IMR-90 (cell line): ENCODE measurements around the gene TNS3. TPM values are rescaled to one million over a fixed set of nuclear protein-coding genes. Genes with fewer than 3 reads are reported as not detected.

Experiments
- ATAC-seq: fragments of 200-7000 bp; cut with Tn5 transposase; 2 replicates; pipeline ENCODE4 v1.9.1; 2020; ENCODE audit warnings: low read depth, mild to moderate bottlenecking, moderate library complexity
- BruUV-seq: library from RNA; stranded (reverse); fragments of 400-500 nt; replicated peaks from 2 replicates; lab custom pipeline; 2021; lab: Mats Ljungman, UMichigan
- CTCF ChIA-PET: fragments of 300-600 bp; formaldehyde crosslinking; extraction: SDS; loops from one replicate; lab custom pipeline; 2021; ENCODE audit warnings: antibody characterized with exemption; lab: Yijun Ruan, JAX
- POLR2A ChIA-PET: fragments of 300-600 bp; sonication (Branson Sonifier 250); formaldehyde crosslinking; loops from one replicate; lab custom pipeline; 2022; ENCODE audit warnings: antibody characterized with exemption; ENCODE audit not compliant: unreplicated experiment; lab: Charles Lee
- DNase-seq: peaks from one replicate; pipeline ENCODE4 v3.0.0; 2013
- H2AFZ ChIP-seq: replicated peaks from 2 replicates; pipeline ENCODE3; 2013; ENCODE audit warnings: low read length, mild to moderate bottlenecking; ENCODE audit not compliant: poor library complexity
- H2AK5ac ChIP-seq: 2 replicates; pipeline ENCODE4 v1.6.1; 2013; ENCODE audit warnings: low read depth, low read length, inconsistent platforms
- H2AK9ac ChIP-seq: replicated peaks from 2 replicates; pipeline ENCODE3; 2013; ENCODE audit warnings: mild to moderate bottlenecking, low read depth, low read length, moderate library complexity; ENCODE audit not compliant: poor library complexity
- H2BK120ac ChIP-seq: 2 replicates; pipeline ENCODE4 v1.6.1; 2013; ENCODE audit warnings: low read depth, low read length, inconsistent platforms
- H2BK15ac ChIP-seq: 3 replicates; pipeline ENCODE4 v1.6.1; 2013; ENCODE audit warnings: low read depth, low read length, inconsistent platforms
- H2BK20ac ChIP-seq: 2 replicates; pipeline ENCODE4 v1.6.1; 2013; ENCODE audit warnings: low read depth, mild to moderate bottlenecking, inconsistent platforms, low read length, moderate library complexity
- H2BK5ac ChIP-seq: 2 replicates; pipeline ENCODE4 v1.6.1; 2013; ENCODE audit warnings: mild to moderate bottlenecking, low read depth, low read length, inconsistent platforms; ENCODE audit not compliant: poor library complexity, severe bottlenecking
- H3K14ac ChIP-seq: replicated peaks from 2 replicates; pipeline ENCODE4 v1.6.1; 2013; ENCODE audit warnings: low read depth, low read length, inconsistent platforms
- H3K18ac ChIP-seq: 2 replicates; pipeline ENCODE4 v1.6.1; 2013; ENCODE audit warnings: low read depth, low read length, control low read depth
- H3K23ac ChIP-seq: 2 replicates; pipeline ENCODE4 v1.6.1; 2013; ENCODE audit warnings: low read depth, low read length, inconsistent platforms
- H3K27ac ChIP-seq: 2 replicates; pipeline ENCODE4 v1.5.1; 2013; ENCODE audit warnings: mild to moderate bottlenecking, control low read depth, low read length; ENCODE audit not compliant: insufficient read depth
- H3K27me3 ChIP-seq: 2 replicates; pipeline ENCODE4 v1.6.1; 2013; ENCODE audit warnings: low read length; ENCODE audit not compliant: control insufficient read depth, insufficient read depth
- H3K36me3 ChIP-seq: 2 replicates; pipeline ENCODE4 v1.6.1; 2013; ENCODE audit warnings: low read length, mixed read lengths; ENCODE audit not compliant: control insufficient read depth, insufficient read depth
- H3K4ac ChIP-seq: 2 replicates; pipeline ENCODE4 v1.6.1; 2013; ENCODE audit warnings: low read depth, low read length, inconsistent platforms
- H3K4me1 ChIP-seq: 2 replicates; pipeline ENCODE4 v1.6.1; 2013; ENCODE audit warnings: low read length, mixed read lengths; ENCODE audit not compliant: control insufficient read depth, insufficient read depth
- H3K4me2 ChIP-seq: 2 replicates; pipeline ENCODE4 v1.6.1; 2013; ENCODE audit warnings: low read depth, mild to moderate bottlenecking, control low read depth, low read length, moderate library complexity
- H3K4me3 ChIP-seq: 2 replicates; pipeline ENCODE4 v1.5.1; 2013; ENCODE audit warnings: low read depth, mild to moderate bottlenecking, control low read depth, low read length, moderate library complexity; ENCODE audit not compliant: insufficient read depth
- H3K56ac ChIP-seq: 2 replicates; pipeline ENCODE4 v1.6.1; 2013; ENCODE audit warnings: low read length, inconsistent platforms; ENCODE audit not compliant: insufficient read depth; ENCODE audit errors: extremely low read depth
- H3K79me1 ChIP-seq, 2 experiments: 2 replicates each; pipeline ENCODE4 v1.6.1; 2013; ENCODE audit warnings: low read length in 2 of 2, inconsistent platforms in 1 of 2, low read depth in 1 of 2
- H3K9ac ChIP-seq: 2 replicates; pipeline ENCODE4 v1.6.1; 2013; ENCODE audit warnings: low read depth, low read length, control low read depth
- H3K9me1 ChIP-seq: 2 replicates; pipeline ENCODE4 v1.6.1; 2013; ENCODE audit warnings: low read length, inconsistent platforms; ENCODE audit not compliant: insufficient read depth
- H3K9me3 ChIP-seq: 2 replicates; pipeline ENCODE4 v1.6.1; 2013; ENCODE audit warnings: low read length; ENCODE audit not compliant: control insufficient read depth, insufficient read depth
- H4K20me1 ChIP-seq: 2 replicates; pipeline ENCODE4 v1.6.1; 2013; ENCODE audit warnings: low read length, inconsistent platforms; ENCODE audit not compliant: insufficient read depth
- H4K5ac ChIP-seq: 2 replicates; pipeline ENCODE4 v1.6.1; 2013; ENCODE audit warnings: mild to moderate bottlenecking, low read depth, low read length, control low read depth
- H4K8ac ChIP-seq, 2 experiments: 2 replicates each; pipeline ENCODE4 v1.6.1; 2013; ENCODE audit warnings: low read depth in 2 of 2, low read length in 2 of 2, control low read depth in 1 of 2, inconsistent platforms in 1 of 2
- H4K91ac ChIP-seq: 2 replicates; pipeline ENCODE4 v1.6.1; 2013; ENCODE audit warnings: low read depth, low read length, inconsistent platforms; ENCODE audit not compliant: insufficient read depth
- BHLHE40 ChIP-seq: fragments of 150-350 bp; IDR thresholded peaks from 2 replicates; pipeline ENCODE4 v1.6.1; 2016; ENCODE audit warnings: mild to moderate bottlenecking, low read depth, low read length
- CEBPB ChIP-seq: IDR thresholded peaks from 2 replicates; pipeline ENCODE4 v1.6.1; 2012; ENCODE audit warnings: low read depth, low read length, improper control_type of control experiment
- CHD1 ChIP-seq: IDR thresholded peaks from 2 replicates; pipeline ENCODE4 v1.6.1; 2012; ENCODE audit warnings: low read depth, low read length, improper control_type of control experiment
- ELK1 ChIP-seq: fragments of 150-350 bp; IDR thresholded peaks from 2 replicates; pipeline ENCODE4 v1.6.1; 2016; ENCODE audit warnings: low read depth, mild to moderate bottlenecking, low read length, moderate library complexity, borderline replicate concordance
- MAFK ChIP-seq: IDR thresholded peaks from 2 replicates; pipeline ENCODE4 v1.6.1; 2012; ENCODE audit warnings: low read depth, low read length, improper control_type of control experiment
- MAZ ChIP-seq: IDR thresholded peaks from 2 replicates; pipeline ENCODE4 v1.6.1; 2012; ENCODE audit warnings: low read depth, mild to moderate bottlenecking, low read length, improper control_type of control experiment, moderate library complexity, borderline replicate concordance
- MXI1 ChIP-seq: IDR thresholded peaks from 2 replicates; pipeline ENCODE4 v1.6.1; 2012; ENCODE audit warnings: low read depth, mild to moderate bottlenecking, low read length, moderate library complexity, borderline replicate concordance
- NFE2L2 ChIP-seq: fragments of 150-350 bp; IDR thresholded peaks from 2 replicates; pipeline ENCODE4 v1.6.1; 2016; ENCODE audit warnings: low read depth, mild to moderate bottlenecking, low read length
- RAD21 ChIP-seq: IDR thresholded peaks from 2 replicates; pipeline ENCODE4 v1.6.1; 2012; ENCODE audit warnings: low read length, improper control_type of control experiment
- RCOR1 ChIP-seq: IDR thresholded peaks from 2 replicates; pipeline ENCODE4 v1.6.1; 2012; ENCODE audit warnings: mild to moderate bottlenecking, low read length, improper control_type of control experiment; ENCODE audit not compliant: insufficient replicate concordance
- RFX5 ChIP-seq: IDR thresholded peaks from 2 replicates; pipeline ENCODE4 v1.8.0; 2012; ENCODE audit warnings: low read depth, mild to moderate bottlenecking, low read length, moderate library complexity
- SMC3 ChIP-seq: fragments of 150-350 bp; IDR thresholded peaks from 2 replicates; pipeline ENCODE4 v1.6.1; 2016; ENCODE audit warnings: low read depth, mild to moderate bottlenecking, antibody characterized with exemption, low read length, moderate library complexity
- WGBS, 2 experiments: methylation state at CpG; one replicate each; pipeline versions ENCODE4 v1.1.5 to v1.1.7; 2013; ENCODE audit warnings: missing lambda C conversion rate in 2 of 2; ENCODE audit not compliant: insufficient read length in 1 of 2; ENCODE audit errors: extremely low coverage in 2 of 2; 5-methylcytosine and 5-hydroxymethylcytosine counted together
- dilution Hi-C: fragments of 300-500 bp; cut with HindIII; formaldehyde crosslinking; loops from one replicate; pipeline ENCODE4 v1.14.3; 2018; ENCODE audit warnings: low sequenced_read_pairs; ENCODE audit not compliant: unreplicated experiment
- in situ Hi-C: fragments of 300-500 bp; cut with MboI; formaldehyde crosslinking; loops from 3 replicates; pipeline ENCODE4 v1.14.3; 2019; ENCODE audit warnings: low sequenced_read_pairs, inconsistent platforms, mixed read lengths
- intact Hi-C: fragments of 100-400 bp; cut with micrococcal nuclease; formaldehyde crosslinking; loops from 2 replicates; pipeline ENCODE4 v1.10.0; 2022
- polyA plus RNA-seq, 3 experiments: library from polyadenylated mRNA; depleted of rRNA; stranded (reverse); fragments of >200 nt; gene quantifications; 2 replicates each; pipeline ENCODE4 v1.2.3, GENCODE V29; 2012; ENCODE audit warnings: low replicate concordance in 1 of 3
- total RNA-seq: library from RNA; depleted of rRNA; stranded (reverse); fragments of >200 nt; gene quantifications from 2 replicates; pipeline ENCODE4 v1.2.3, GENCODE V29; 2012
- TF ChIP-seq, protein P1 (sequence below): fragments of 150-350 bp; IDR thresholded peaks from 2 replicates; pipeline ENCODE4 v1.6.1; 2017; ENCODE audit warnings: mild to moderate bottlenecking, antibody characterized with exemption, low read length, low read depth

TNS3 gene
- total and polyA plus RNA-seq, 2 of the 4 experiments (the other 2 are of a cell fraction) = 64.3 to 79.2 TPM

DNA sequence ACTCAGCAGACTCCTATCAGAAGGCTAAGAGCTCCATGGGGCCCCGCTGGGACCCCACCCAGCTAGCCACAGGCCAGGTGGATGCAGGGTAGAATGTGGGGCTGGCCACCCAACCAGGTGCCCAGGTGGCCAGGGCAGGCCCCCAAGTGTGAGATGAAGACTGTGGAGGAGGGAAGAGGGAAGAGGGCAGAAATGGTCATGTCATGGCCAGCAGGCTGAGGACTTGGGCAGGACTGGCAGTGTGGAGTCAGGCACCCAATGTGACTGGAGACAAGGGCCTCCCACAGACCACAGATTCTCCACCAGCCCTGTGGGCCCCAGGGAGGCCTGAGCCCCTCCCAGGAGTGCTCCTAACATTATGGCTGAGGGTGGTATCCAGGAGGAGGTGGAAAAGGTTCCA lies 141.6 kb downstream of the TNS3 start:
- no peak overlapping the region for H3K23ac ChIP-seq
- dilution Hi-C loops (no loop called here), in situ Hi-C loops (no loop called here), intact Hi-C loops (no loop called here)
- no peaks in the 10 kb centered on the region for H3K9me3 ChIP-seq
- H2AK5ac ChIP-seq = 0 out of 2 replicates have a peak overlapping the region, but pooled peaks have one; percentile 13
- no peak overlapping the region for H3K56ac ChIP-seq
- H3K27me3 ChIP-seq = no peaks in the 10 kb centered on the region
- H2BK5ac ChIP-seq = no peak overlapping the region
- no peak overlapping the region for H3K9ac ChIP-seq
- POLR2A ChIA-PET = no interaction called here
- no peak overlapping the region for H3K4me2 ChIP-seq
- H3K9me1 ChIP-seq = peaks cover 31% of the 10 kb centered on the region
- H2BK15ac ChIP-seq = no peak overlapping the region
- no peak overlapping the region; the same call in 1 of the 2 replicates for H2BK120ac ChIP-seq
- peaks cover 39 to 73% of the 10 kb centered on the region in 2 experiments for H3K79me1 ChIP-seq
- ATAC-seq (no peak), DNase-seq (no peak)
- no peak overlapping the region for H3K18ac ChIP-seq
- H2AK9ac ChIP-seq = no peak overlapping the region
- H3K27ac ChIP-seq = no peak overlapping the region
- no peak overlapping the region for H4K8ac ChIP-seq
- no TSS peak for BruUV-seq
- no peak overlapping the region for H3K4me3 ChIP-seq
- no peak overlapping the region for H2AFZ ChIP-seq
- no peak overlapping the region for H4K5ac ChIP-seq
- TF ChIP-seq SMC3 (no peak), BHLHE40 (no peak), RAD21 (no peak), NFE2L2 (no peak), CHD1 (no peak), RFX5 (no peak), RCOR1 (no peak), MXI1 (no peak), ELK1 (no peak), MAFK (no peak), MAZ (no peak), CEBPB (no peak)
- TF ChIP-seq, protein P1, sequence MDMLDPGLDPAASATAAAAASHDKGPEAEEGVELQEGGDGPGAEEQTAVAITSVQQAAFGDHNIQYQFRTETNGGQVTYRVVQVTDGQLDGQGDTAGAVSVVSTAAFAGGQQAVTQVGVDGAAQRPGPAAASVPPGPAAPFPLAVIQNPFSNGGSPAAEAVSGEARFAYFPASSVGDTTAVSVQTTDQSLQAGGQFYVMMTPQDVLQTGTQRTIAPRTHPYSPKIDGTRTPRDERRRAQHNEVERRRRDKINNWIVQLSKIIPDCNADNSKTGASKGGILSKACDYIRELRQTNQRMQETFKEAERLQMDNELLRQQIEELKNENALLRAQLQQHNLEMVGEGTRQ = no peak
- WGBS, 2 experiments = 40% methylated on average over 1 of the region's 1 CpG; no CpG with 5 or more reads in 1 of the 2 experiments
- peaks cover 43% of the 10 kb centered on the region for H4K20me1 ChIP-seq
- peak overlapping the region; percentile 10; the same call in 1 of the 2 replicates for H3K4ac ChIP-seq
- peaks cover 21% of the 10 kb centered on the region for H3K36me3 ChIP-seq
- CTCF ChIA-PET = no interaction called here
- H4K91ac ChIP-seq = no peak overlapping the region
- no peak overlapping the region for H3K14ac ChIP-seq
- H3K4me1 ChIP-seq = peaks cover 7% of the 10 kb centered on the region
- H2BK20ac ChIP-seq = no peak overlapping the region
